Measurements from ENCODE around the gene CCSAP.
"Not testable (repeated sequence)": the region's sequence is repeated elsewhere in the genome, so short reads cannot be mapped to it uniquely, and the experiment has no call there.

Gene CCSAP

DNA sequence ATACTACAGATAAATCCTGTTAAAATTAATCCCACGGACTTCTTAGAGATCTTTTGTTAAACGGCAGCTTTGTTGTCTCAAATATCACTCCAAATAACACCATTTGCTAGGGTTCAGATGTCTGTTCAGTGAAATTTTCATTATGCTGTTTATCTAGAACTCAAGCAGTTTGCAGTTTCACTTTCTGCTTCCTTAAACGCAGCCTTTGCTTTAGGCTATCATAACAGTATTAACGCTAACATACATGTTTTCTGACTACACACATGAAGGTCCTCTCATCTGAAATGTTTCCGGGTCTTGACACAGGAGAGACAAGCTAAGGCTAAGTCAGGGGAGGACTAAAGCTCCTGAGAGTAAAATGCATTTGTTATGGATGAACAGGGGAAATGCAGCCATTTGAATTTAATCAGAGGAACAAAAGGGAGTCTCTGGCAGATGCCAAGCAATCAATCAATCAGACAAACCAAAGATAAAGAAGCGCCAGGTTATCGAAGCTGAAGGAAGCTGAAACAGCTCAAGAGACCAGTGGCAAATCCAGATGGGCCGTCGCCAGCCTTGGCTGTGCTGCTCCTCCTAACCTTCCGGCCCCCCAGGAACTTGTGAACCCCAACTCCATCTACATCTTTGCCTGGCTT, 16.9 kb downstream of the CCSAP start:
- no peak for DNase-seq (ENCODE audit: low read depth in 2 of 3, low spot score in 1 of 3)

DNA sequence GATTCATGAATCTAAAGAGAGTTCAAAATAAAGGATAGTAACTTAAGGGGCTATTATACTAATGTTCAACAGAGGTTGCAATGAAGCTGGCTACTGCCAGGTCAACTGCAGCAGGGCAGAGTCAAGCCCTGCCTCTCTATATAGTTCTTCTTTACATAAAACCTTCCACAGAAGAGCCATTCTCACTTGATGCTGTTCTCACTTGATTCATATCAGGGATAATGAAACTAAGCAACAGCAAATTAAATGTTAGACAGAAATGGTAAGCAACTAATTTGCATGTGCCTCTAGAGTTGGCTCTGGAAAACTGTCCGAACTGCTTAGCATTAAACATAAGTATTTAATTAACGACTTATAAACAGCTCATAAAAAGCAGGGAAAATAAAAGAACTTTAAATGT, 17.4 kb downstream of the CCSAP start:
- DNase-seq (ENCODE audit: low read depth in 2 of 3, low spot score in 1 of 3): no peak

DNA sequence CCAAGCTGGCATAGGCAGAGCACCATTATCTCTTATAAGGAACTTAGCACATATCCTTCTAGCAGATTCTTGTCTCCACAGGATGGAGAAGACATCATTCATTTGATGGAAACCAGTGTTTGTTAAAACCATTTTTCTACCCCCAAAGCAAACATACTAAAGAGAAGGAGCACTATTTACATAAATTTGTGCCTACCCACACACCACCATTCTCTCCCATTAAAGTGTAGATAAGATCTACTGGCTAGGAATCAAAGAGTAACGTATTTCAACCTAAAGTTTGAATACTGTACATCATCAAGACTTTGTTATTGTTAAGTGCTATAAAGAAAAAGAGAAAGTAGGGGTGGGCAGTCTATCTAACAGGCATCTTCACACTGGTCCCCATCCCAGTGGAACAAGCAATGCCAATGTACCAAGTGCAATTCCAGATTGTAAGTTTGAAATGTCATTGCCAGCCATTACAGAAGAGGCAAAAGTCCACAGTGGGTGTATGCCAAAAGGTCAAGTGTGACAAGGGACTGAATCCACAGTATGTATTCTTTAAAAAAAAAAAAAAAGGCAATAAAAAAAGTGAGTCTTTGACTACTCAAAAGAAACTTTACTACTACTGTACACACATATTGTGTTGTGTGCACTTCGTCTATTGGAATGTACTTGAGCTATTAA, 18.8 kb downstream of the CCSAP start:
- no peak for DNase-seq (ENCODE audit: low read depth in 2 of 3, low spot score in 1 of 3)

DNA sequence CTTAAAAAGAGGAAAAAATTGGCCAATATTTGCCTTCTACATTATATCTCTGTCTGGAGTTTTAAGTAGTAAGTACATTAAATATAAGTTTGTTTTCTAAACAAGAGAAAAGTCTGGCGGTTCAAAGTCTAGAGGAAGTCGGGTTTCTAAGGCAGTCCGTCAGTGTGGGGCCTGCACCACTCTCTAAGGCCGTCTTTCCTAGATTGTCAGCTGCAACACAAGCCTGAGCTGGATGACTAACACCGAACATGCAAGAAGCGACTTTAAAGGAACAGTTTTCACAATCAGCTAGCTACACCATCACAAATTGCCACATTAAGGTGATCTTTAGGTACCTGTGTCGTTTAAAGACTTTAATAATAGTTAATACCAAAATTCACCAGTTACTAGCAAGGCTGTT, 19.6 kb downstream of the CCSAP start:
- no peak for DNase-seq (ENCODE audit: low read depth in 2 of 3, low spot score in 1 of 3)

DNA sequence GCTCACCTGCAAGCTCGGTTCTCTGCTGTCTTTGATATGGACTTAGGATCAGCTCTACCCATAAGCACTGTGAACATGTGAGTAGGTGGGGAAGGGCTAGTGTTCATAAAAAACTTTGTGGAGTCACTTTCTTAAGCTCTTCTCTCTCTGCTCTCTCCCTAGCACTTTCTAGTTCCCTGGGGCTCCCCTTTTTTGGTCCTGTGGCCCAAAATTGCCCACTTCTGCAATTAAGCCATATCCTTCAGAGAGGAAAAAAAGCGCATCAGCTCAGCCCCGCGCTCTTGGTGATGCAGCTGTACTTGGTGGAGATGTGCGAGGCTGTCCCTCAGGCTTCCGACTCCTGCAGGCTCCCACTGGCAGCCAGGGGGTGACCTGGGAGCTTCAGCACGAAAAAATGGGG, 23.4 kb downstream of the CCSAP start:
- no peak for DNase-seq (ENCODE audit: low read depth in 2 of 3, low spot score in 1 of 3)

DNA sequence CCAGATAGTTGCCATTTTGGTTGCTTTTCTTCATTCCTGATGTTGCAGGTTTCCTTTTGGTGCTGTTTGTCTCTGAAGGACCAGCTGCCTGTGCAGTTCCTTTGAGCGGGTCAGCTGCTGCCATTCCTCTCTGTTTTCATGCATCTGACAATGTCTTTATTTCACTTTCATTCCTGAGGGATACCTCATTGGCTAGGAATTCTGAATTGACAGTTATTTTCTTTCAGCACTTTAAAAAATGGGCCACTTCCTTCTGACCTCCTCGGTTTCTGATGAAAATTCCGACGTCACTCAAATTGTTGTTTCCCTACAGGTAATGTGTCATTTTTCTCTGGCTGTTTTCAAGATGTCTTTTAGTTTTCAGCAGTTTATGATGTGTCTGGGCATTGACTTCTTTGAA, 24.8 kb downstream of the CCSAP start:
- DNase-seq (ENCODE audit: low read depth in 2 of 3, low spot score in 1 of 3): no peak

DNA sequence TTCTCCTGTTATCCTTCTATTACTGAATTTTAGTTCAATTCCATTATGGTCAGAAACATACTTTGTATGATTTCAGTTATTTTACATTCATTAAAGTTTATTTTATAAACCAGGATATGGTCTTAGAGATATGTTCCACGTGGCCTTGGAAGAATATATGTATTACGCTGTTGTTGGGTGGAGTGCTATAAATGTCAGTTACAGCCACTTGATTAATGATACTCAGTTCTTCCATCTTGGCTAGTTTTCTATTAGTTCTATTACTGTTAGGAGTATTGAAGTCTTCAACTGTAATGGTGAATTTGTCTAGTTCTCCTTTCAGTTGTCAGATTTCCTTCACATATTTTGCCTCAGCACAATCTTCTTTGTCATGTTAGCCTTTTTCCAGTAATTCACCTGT, 26.7 kb downstream of the CCSAP start:
- DNase-seq (ENCODE audit: low read depth in 2 of 3, low spot score in 1 of 3): no peak

DNA sequence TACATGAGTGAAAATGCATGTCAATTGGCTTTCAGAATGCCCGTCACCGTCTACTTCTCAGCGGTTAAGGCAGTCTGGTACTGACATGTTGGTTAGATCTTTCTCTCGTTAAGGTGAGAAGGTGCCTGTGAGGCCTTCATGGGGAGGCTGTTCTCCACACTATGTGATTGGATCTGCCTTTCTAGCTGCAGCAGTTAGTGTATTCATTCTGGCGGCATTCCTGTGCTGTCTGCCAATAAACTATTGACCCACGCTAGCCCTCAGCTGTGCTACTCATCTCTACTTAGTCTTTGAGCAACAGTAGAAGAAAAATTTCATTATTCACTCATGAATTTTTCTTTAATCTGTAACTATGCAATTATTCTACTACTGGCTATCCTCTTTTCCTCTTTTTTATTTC, 32.0 kb downstream of the CCSAP start:
- no peak for DNase-seq (ENCODE audit: low read depth in 2 of 3, low spot score in 1 of 3)

DNA sequence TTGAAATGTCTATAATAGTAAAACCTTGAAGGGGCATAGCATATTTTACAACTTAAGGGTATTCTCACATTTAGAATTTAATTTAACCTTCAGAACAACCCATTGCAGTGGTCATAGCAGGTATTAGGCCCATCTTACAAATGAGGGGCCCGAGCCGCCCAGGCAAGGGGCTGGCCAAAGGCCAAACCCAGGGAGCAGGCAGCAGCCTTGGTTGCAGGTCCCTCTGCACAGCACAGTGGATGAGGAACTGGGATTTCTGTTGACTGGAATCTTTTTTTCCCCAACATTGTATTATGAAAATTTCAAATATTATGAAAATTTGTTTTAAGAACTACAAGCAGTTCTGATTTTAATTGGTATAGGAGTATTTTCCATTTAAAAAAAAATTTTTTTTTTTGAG, 33.2 kb downstream of the CCSAP start:
- DNase-seq (ENCODE audit: low read depth in 2 of 3, low spot score in 1 of 3): no peak

DNA sequence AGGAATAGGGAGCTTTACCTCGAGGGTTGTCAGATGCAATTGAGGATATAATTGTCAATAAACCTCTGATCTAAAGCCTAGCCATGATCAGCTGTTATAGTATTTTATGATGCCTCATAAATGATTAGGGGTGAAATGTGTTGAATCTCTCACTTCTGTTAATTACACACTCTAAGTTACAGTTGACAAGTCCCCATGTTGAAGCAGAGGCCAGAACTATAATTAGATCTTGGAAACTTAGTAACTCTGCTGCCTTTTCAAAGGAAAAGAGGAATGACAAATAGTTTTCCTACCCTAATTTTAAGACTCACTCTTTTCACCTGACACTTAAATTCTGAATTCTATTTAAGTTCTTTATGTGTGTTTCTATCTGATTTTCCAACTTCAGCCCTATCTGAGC, 33.8 kb downstream of the CCSAP start:
- no peak for DNase-seq (ENCODE audit: low read depth in 2 of 3, low spot score in 1 of 3)

DNA sequence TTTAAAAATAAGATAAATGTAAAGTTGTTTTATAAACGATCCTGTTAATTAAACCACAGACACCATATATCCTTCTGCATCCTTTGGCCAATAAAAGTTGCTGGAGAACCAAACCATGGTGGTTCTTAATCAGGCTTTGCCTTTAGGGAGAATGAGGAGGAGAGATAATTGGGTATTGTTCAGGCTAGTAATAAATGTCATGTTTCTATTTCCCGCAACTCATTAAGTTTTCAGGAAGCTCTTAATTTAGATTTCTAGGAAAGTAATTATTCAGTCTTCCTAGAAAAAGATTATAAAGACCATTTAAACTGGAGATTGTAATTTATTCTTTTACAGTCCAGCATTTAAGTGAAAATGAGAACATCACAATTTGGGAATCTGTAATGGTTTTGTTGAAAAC, 37.5 kb downstream of the CCSAP start:
- DNase-seq (ENCODE audit: low read depth in 2 of 3, low spot score in 1 of 3): no peak

DNA sequence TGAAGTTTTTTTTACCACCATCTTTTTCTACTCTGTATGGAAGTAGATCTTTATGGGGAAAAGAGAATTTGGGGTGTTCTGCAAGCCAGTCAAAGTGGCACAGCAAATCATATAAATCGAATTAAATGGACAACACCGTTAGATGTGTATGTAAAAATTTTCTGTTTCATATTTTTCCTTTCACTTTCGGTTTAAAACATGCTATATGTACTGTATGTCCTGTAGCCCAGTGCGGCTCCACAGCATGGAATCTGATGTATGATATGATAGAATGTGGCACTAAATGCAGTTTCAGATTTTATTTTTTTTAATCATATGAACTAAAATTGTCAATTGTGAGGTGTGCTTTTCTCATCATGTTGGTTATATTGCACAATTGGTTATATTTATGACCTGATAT, 39.0 kb downstream of the CCSAP start:
- DNase-seq (ENCODE audit: low read depth in 2 of 3, low spot score in 1 of 3): no peak

DNA sequence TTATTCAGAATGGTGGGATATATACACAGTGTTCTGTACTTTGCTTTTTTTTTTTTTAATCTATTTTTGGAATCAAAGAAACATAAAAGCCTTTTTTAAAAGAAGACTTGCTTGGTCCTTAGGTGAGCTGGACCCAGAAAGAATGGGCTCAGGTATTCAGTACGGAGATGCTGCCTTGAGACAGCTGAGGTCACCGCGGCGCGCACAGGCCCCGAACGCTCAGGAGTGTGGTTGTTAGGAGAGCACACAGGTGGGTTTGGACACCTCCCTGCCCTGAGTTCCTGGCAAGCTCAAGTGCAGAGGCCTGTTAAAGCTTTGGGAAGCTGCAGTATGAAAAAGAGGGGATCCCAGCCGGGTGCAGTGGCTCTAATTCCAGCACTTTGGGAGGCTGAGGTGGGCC, 40.1 kb downstream of the CCSAP start:
- DNase-seq (ENCODE audit: low read depth in 2 of 3, low spot score in 1 of 3): no peak

DNA sequence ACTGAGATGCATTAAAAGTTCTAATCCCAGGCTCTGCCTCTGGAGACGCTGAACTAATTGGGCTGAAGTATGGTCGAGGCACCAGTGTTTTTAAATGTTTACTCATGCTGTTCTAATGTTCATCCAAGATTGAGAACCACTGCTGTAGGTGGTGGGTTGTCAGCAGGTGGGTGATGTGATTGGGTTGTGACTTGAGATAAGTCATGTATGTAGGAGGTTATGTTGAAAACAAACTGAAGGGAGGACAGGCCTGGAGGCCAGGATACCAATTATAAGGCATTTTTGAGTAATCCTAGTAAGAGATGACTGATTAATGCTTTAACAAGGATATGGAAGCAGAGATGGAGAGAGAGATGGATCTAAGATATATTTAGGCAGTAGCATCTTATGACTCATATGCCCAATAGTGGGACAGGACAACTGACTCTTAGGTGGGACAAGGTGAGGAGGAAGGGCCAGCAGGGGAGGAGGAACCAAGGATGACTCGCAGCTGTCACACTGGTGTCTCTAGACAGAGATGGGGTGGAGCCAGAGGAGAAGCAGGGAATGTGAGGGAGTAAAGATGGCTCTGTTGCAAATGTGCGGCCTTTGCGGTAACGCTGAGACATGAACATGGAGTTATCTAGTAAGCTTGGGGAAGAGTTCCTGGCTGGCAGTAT, 42.6 kb downstream of the CCSAP start:
- DNase-seq (ENCODE audit: low read depth in 2 of 3, low spot score in 1 of 3): no peak

DNA sequence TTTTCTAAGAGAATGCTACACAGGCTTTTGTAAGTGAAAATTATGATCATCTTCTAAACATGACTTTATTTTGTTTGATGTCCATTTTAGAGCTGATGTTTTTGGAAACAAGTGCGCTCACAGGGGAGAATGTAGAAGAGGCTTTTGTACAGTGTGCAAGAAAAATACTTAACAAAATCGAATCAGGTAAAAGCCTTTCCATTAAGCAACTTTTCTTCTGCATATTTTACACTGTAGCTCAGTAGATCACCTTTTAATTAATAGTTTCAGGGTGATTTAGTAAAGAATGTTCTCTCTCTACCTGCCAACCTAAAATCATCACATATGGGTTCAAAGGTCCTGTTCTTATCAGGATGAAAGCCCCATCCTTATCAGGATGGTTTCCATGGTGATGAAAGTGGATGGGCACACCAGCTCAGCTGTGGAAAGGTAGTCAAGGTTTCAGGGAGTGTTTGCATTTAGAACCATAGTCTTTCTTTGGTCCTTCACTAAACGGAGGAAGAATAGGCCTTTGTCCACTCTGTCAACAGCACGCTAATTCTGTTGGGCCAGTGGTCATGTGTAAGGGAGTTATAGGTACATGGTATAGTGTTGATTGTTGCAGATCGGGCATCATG, 43.9 kb downstream of the CCSAP start:
- DNase-seq (ENCODE audit: low read depth in 2 of 3, low spot score in 1 of 3): no peak

DNA sequence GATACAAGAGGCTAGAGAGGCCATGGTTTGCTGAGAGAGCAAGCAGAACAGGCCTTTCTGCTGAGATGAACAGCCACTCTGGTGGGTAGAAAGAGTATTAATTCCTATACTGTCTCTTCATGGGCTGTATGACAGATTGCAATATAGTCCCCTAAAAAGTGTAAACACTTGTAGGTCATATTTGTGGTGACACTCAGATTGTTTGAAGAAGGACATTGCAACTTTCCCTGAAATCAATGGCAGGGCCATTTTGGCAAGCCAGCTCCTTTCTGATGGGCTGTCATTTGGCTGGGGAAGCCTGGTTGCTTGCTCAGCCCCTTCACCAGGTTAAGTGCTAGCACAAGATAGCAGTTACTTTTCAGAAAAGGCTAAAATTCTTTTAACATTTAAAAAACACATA, 44.4 kb downstream of the CCSAP start:
- no peak for DNase-seq (ENCODE audit: low read depth in 2 of 3, low spot score in 1 of 3)

DNA sequence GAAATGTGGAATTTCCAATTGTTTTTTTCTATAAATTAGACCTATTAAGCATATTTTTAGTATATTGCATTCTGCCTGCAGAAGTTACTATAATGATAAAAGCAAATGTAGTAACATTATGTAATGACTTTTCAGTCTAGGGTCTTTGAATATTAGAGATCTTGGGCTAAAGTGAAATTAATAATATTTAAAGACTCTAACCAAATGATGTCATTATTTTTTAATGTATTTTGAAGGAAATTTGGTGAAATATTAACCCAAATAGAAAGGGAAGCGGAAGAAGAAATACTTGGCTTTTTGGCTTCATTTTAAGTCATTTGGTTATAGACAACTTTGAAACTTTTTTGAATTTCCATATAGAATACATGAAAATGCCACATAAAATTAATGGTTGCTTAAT, 45.1 kb downstream of the CCSAP start:
- DNase-seq (ENCODE audit: low read depth in 2 of 3, low spot score in 1 of 3): no peak

DNA sequence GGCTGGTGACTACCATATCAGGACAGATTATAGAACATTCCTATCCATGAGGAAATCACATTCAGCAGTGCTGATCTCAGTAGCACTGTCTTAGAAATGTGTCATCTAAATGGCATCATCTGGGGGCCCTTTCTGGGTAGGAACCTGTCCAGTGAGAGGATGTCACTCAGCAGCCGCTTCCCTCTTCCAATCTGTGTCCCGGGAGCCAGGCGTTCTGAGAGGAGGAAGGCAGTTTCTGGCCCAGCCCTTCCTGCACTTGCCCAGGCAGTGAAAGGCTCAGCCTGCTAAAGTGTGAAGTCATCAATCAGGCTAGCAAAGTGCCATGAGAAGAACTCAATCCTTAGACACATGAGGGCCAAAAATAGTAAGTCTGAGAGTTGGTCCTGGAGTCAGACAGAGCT, 46.3 kb downstream of the CCSAP start:
- DNase-seq (ENCODE audit: low read depth in 2 of 3, low spot score in 1 of 3): no peak

DNA sequence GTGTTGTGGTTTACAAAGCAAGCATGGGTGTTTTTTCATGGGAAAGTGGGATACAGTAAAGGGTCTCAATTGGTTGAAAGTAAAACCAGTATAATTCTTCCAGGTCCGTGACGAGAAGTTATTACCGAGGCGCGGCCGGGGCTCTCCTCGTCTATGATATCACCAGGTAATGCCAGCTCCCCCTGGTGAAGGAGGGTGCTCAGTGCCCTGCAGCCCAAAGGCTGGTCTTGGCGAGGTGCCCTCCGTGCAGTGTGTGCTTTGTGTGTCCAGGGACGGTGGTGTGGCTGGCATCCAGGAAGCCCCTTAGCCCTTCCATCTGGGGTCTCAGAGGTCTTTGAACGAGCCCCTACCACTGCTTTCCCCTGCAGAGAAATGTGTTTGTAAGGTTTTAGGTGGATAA, 47.1 kb downstream of the CCSAP start:
- DNase-seq (ENCODE audit: low read depth in 2 of 3, low spot score in 1 of 3): no peak

DNA sequence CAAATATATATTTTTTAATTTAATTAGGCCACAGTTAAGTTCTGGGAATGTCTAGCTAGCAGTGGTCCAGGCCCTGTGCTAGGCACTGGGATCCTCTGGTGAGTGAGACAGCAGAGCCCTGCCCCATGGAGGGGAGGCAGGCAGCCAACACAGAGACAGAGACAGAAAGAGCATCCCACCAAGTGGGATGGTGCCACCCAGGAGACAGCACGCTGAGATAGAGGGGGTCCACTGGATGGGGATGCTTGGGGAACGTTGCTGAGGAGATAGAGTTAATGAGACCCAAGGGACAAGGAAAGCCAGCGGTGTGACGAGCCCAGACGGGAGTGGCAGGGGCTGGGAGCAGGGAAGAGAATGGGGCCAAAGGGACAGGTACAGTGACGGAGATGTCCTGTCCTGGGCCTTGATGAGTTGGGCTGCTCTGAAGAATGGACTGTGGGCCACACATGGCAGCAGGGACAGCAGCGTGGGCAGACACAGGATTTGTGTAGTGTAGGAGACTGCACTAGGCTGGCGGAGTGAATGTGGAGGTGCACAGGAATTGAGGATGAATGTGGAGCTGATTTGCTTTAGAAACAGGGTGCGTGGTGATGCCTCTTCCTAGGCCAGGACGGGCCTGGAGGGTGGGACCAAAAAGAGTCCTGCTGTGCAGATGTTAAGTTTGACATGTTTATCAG, 49.2 kb downstream of the CCSAP start:
- no peak for DNase-seq (ENCODE audit: low read depth in 2 of 3, low spot score in 1 of 3)

DNA sequence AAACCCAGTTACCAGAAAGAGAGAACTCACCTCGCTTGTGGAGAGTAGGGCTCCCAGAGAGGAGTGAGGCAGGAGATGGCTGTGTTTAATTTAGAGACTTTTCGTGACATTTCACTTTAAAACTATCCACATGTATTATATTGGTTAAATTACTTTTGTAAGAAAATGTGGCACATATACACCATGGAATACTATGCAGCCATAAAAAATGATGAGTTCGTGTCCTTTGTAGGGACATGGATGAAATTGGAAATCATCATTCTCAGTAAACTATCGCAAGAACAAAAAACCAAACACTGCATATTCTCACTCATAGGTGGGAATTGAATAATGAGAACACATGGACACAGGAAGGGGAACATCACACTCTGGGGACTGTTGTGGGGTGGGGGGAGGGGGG, 51.2 kb downstream of the CCSAP start:
- not testable (repeated sequence) for DNase-seq (ENCODE audit: low read depth in 2 of 3, low spot score in 1 of 3)

DNA sequence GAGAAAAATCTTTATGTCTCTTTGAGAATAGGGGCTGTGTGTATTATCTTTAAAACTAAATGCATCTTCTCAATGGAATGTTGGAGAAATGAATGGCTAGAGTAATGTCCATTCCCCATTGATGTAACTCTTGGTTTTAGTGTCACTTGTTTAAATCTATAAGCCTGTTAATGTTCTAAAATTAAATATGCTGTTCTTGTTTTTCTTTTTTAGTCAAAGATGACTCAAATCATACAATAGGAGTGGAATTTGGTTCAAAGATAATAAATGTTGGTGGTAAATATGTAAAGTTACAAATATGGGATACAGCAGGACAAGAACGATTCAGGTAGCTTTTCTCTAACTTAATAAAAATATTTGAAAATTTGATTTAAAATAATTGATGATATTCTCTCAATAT, 54.3 kb downstream of the CCSAP start:
- no peak for DNase-seq (ENCODE audit: low read depth in 2 of 3, low spot score in 1 of 3)
